Activated naive CD8-positive, alpha-beta T cell treated with anti-CD3 and anti-CD28 coated beads for 36 hours (primary cell): ENCODE results near the gene SCN7A. TPM values are rescaled to one million over a fixed set of nuclear protein-coding genes. Genes with fewer than 3 reads are reported as not detected.
"Not testable (repeated sequence)": the region's sequence is repeated elsewhere in the genome, so short reads cannot be mapped to it uniquely, and the experiment has no call there.

ENCODE experiments used
- DNase-seq: peaks from one replicate; pipeline ENCODE4 v3.0.0; 2021
- H3K27ac Mint-ChIP-seq: one replicate; pipeline ENCODE4 v1.8.0; 2022; ENCODE audit warnings: mild to moderate bottlenecking, moderate library complexity, mixed read lengths
- H3K27me3 Mint-ChIP-seq: one replicate; pipeline ENCODE4 v1.8.0; 2022; ENCODE audit warnings: mild to moderate bottlenecking, mixed read lengths
- H3K36me3 Mint-ChIP-seq: one replicate; pipeline ENCODE4 v1.8.0; 2021; ENCODE audit warnings: mild to moderate bottlenecking, mixed read lengths
- H3K4me1 Mint-ChIP-seq: one replicate; pipeline ENCODE4 v1.8.0; 2021; ENCODE audit warnings: mixed read lengths
- H3K4me3 Mint-ChIP-seq: one replicate; pipeline ENCODE4 v1.8.0; 2022; ENCODE audit warnings: mild to moderate bottlenecking, moderate library complexity, mixed read lengths
- H3K9me3 Mint-ChIP-seq: one replicate; pipeline ENCODE4 v1.8.0; 2022; ENCODE audit warnings: mixed read lengths
- total RNA-seq, 2 experiments: library from RNA; stranded (reverse); gene quantifications; one replicate each; pipeline ENCODE4 v1.2.3, GENCODE V29; 2021

The SCN7A gene
- total RNA-seq, 2 experiments from 2014 or later = not detected

DNA sequence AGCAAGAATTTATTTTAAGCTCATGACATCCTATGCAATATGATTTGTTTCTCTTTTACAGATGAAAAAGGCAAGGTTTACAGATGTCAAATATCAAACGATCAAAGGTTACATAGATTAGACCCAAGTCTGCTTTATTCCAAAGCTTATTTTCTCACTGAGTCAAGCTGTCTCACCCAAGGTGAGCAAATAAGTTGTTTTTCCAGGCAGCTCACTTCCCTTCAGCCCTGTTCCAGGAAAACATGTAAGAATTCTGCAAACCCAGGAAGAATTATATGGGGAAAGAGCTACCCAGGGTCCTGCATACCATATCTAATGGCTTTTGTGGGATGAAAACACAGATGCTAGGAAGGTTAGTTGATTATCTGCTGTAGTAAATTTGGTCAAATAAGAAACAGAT, 60.6 kb downstream of the SCN7A start:
- Mint-ChIP-seq H3K9me3 (no peaks in the 10 kb centered on the region), H3K27ac (no peak overlapping the region), H3K27me3 (no peaks in the 10 kb centered on the region), H3K4me3 (no peak overlapping the region), H3K4me1 (no peaks in the 10 kb centered on the region), H3K36me3 (no peaks in the 10 kb centered on the region)
- DNase-seq = no peak

GRCh38 chr2:166432331-166432730, 61.7 kb downstream of the SCN7A start:
- Mint-ChIP-seq H3K27ac (no peak overlapping the region), H3K4me3 (no peak overlapping the region), H3K27me3 (no peaks in the 10 kb centered on the region)

GRCh38 chr2:166424841-166425240, 69.2 kb downstream of the SCN7A start:
- H3K4me1 Mint-ChIP-seq = no peaks in the 10 kb centered on the region
- H3K9me3 Mint-ChIP-seq = no peaks in the 10 kb centered on the region
- no peak overlapping the region for H3K27ac Mint-ChIP-seq
- no peaks in the 10 kb centered on the region for H3K36me3 Mint-ChIP-seq
- H3K4me3 Mint-ChIP-seq = no peak overlapping the region
- H3K27me3 Mint-ChIP-seq = no peaks in the 10 kb centered on the region
- DNase-seq = no peak

More at GRCh38 chr2:166432331-166432730, 61.7 kb downstream of the SCN7A start:
- Mint-ChIP-seq H3K9me3 (no peaks in the 10 kb centered on the region), H3K36me3 (no peaks in the 10 kb centered on the region), H3K4me1 (no peaks in the 10 kb centered on the region)
- no peak for DNase-seq

DNA sequence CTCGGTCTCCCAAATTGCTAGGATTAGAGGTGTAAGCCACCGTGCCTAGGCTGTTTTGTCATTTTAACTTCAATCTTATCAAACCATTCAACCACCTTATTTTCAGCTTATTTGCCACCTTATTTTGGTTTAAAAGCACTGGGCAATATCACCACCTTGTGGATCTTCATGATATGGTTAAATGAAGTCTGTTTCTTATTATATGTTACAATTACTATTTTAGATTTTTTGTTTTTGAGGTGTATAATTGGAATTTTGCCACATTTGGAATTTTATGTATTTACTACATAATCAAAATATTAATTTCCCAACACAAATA, 74.5 kb downstream of the SCN7A start:
- H3K27me3 Mint-ChIP-seq = no peaks in the 10 kb centered on the region
- H3K36me3 Mint-ChIP-seq = no peaks in the 10 kb centered on the region
- H3K9me3 Mint-ChIP-seq = no peaks in the 10 kb centered on the region
- no peaks in the 10 kb centered on the region for H3K4me1 Mint-ChIP-seq
- DNase-seq = no peak
- H3K27ac Mint-ChIP-seq = no peak overlapping the region
- no peak overlapping the region for H3K4me3 Mint-ChIP-seq

- Mint-ChIP-seq H3K27ac (no peak overlapping the region), H3K36me3 (no peaks in the 10 kb centered on the region), H3K4me1 (no peaks in the 10 kb centered on the region), H3K27me3 (no peaks in the 10 kb centered on the region), H3K9me3 (no peaks in the 10 kb centered on the region), H3K4me3 (no peak overlapping the region)
- no peak for DNase-seq
Observed at GRCh38 chr2:166418853-166419615, 75.0 kb downstream of the SCN7A start.

GRCh38 chr2:166417669-166418068, 76.4 kb downstream of the SCN7A start:
- Mint-ChIP-seq H3K4me1 (no peaks in the 10 kb centered on the region), H3K4me3 (no peak overlapping the region), H3K9me3 (no peaks in the 10 kb centered on the region)

DNA sequence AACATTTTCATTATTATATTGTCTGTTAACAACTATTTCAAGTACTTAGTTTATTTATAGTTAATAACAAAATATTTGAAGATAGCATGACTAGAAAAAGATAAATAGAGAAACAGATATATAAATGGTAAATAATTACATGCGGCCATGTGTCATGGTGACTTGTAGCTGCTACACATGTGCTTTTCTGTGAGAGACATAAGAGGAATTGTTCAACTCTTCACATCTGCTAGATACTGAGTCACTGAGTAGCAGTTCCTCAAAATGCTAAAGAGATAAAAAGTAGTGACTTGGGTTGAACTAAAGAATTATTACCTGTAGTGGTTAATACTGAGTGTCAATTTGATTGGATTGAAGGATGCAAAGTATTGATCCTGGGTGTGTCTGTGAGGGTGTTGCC, 80.8 kb downstream of the SCN7A start:
- no peaks in the 10 kb centered on the region for H3K9me3 Mint-ChIP-seq
- H3K27ac Mint-ChIP-seq = no peak overlapping the region
- no peak overlapping the region for H3K4me3 Mint-ChIP-seq
- DNase-seq = no peak
- no peaks in the 10 kb centered on the region for H3K27me3 Mint-ChIP-seq
- H3K36me3 Mint-ChIP-seq = no peaks in the 10 kb centered on the region
- no peaks in the 10 kb centered on the region for H3K4me1 Mint-ChIP-seq

More at GRCh38 chr2:166417669-166418068, 76.4 kb downstream of the SCN7A start:
- no peak for DNase-seq
- H3K27ac Mint-ChIP-seq = no peak overlapping the region
- no peaks in the 10 kb centered on the region for H3K36me3 Mint-ChIP-seq
- H3K27me3 Mint-ChIP-seq = no peaks in the 10 kb centered on the region

DNA sequence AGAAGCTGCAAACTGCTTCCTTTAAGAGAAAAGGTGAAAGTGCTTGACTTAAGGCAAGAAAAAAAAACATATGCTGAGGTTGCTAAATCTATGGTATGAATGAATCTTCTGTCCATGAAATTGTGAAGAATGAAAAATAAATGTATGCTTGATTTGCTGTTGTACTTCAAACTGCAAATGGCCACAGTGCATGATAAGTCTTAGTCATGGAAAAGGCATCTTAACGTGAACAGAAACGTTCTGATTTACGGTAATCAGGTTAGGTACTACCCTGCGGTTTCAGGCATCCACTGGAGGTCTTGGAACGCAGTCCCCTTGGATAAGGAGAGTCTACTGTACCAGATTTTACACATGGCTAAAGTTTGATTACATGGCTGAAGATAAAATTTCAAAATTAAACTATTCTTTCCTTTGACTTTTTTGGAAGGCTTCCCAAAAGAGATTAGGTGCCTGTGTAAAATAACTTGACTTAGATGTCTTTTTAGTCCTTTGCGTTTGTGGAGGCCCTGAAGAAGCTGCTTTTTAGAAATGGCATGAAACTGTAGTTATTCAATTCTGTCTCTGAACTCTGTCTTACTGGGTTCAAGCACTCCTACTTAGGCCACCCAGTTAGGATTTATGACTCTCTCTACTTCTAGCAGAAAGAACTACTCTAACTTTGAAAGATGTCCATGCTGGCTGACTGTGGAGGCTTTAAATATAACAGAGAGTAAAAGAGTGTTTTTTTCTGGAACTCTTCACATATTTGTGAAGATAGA, 82.4 kb downstream of the SCN7A start:
- H3K36me3 Mint-ChIP-seq = no peaks in the 10 kb centered on the region
- no peaks in the 10 kb centered on the region for H3K4me1 Mint-ChIP-seq
- no peak overlapping the region for H3K4me3 Mint-ChIP-seq
- no peaks in the 10 kb centered on the region for H3K9me3 Mint-ChIP-seq
- no peak overlapping the region for H3K27ac Mint-ChIP-seq
- no peak for DNase-seq
- no peaks in the 10 kb centered on the region for H3K27me3 Mint-ChIP-seq

DNA sequence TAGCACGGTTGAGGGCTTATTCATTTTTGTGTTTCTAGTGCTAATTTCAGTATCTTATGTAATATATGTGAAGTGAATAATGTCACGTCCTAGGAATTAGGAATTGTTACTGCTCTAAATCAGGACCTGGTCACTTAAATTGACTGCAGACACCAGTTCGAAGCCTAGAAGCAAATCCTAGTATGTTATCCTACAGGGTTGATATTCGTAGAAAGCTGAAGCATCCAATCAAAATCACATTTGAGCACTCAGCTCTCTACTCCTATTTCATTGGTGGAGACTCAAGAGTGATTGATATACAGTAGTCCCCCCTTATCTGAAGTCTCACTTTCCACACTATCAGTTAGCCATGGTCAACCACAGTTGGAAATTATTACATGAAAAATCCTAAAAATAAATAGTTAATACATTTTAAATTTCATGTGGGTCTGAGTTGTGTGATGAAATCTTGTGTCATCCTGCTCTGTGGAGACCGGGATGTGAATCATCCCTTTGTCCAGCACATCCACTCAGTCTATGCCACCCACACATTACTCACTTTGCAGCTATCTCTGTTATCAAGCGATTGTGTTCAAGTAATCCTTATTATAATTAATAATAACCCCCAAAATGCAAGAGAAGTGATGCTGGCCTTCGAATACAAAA, 83.1 kb downstream of the SCN7A start:
- no peaks in the 10 kb centered on the region for H3K4me1 Mint-ChIP-seq
- no peaks in the 10 kb centered on the region for H3K36me3 Mint-ChIP-seq
- no peak for DNase-seq
- H3K27ac Mint-ChIP-seq = no peak overlapping the region
- no peaks in the 10 kb centered on the region for H3K9me3 Mint-ChIP-seq
- no peak overlapping the region for H3K4me3 Mint-ChIP-seq
- H3K27me3 Mint-ChIP-seq = no peaks in the 10 kb centered on the region

- not testable (repeated sequence) for DNase-seq, H3K27ac Mint-ChIP-seq, H3K4me1 Mint-ChIP-seq, H3K36me3 Mint-ChIP-seq, H3K4me3 Mint-ChIP-seq, H3K27me3 Mint-ChIP-seq, H3K9me3 Mint-ChIP-seq
Observed at GRCh38 chr2:166407746-166408145, 86.3 kb downstream of the SCN7A start.

DNA sequence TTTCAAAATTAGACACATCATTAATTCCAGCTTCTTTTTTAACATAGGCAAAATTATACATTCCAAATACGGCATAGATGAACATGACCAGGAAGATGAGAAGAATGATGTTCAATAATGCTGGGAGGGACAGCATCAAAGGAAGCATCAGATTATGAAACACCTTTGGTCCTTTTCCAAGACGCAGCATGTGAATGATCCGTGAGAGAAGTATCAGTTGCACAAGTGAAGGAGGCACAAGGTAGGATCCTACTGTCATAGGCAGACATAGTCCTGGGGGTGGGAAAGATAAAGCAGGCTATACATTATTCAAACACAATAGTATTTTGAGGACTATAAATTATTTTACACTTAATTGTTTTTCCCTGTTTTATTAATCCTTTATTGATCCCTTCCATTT, 87.7 kb downstream of the SCN7A start:
- no peak for DNase-seq
- Mint-ChIP-seq H3K4me1 (no peaks in the 10 kb centered on the region), H3K36me3 (no peaks in the 10 kb centered on the region), H3K27me3 (no peaks in the 10 kb centered on the region), H3K4me3 (no peak overlapping the region), H3K27ac (no peak overlapping the region), H3K9me3 (no peaks in the 10 kb centered on the region)

- DNase-seq = no peak
- Mint-ChIP-seq H3K4me1 (no peaks in the 10 kb centered on the region), H3K27ac (no peak overlapping the region), H3K36me3 (no peaks in the 10 kb centered on the region), H3K27me3 (no peaks in the 10 kb centered on the region), H3K4me3 (no peak overlapping the region), H3K9me3 (no peaks in the 10 kb centered on the region)
Observed at GRCh38 chr2:166405569-166405926, 88.5 kb downstream of the SCN7A start.

DNA sequence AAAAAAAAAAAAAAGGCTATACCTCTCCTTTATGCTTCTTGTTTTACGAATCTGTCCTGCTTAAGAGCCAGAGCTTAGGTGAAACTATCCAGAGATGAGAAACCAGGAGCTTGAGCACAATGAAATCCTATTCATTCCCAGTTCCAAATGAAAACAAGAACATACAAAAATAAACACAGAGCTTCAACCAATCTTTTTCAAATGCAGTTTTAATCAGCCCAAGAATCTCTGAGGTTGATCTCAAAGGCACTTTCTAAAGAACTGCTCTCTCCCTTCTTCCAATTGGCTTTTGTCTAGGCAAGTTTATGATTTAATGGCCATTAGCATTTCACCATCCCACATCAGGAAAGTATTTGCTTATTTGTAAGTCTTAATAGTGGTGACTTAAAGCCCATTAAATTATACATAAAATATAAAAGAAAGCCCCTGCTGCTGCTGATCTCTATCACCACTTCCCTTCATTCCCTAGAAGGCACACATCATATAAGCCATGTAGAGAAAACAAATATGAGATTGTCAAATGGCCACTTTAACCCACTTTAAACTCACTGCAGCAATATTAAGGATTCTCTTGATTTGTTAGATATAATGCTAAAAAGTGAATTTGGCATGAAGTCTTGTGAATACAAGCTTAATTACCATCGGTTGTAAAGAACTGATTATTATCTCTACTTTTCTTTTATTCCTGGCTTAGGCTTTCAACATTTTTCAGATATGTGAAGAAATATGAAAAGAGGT, 89.0 kb downstream of the SCN7A start:
- Mint-ChIP-seq H3K4me3 (no peak overlapping the region), H3K4me1 (no peaks in the 10 kb centered on the region), H3K27ac (no peak overlapping the region), H3K27me3 (no peaks in the 10 kb centered on the region), H3K9me3 (no peaks in the 10 kb centered on the region), H3K36me3 (no peaks in the 10 kb centered on the region)
- DNase-seq = no peak

- no peak overlapping the region for H3K4me3 Mint-ChIP-seq
- no peaks in the 10 kb centered on the region for H3K9me3 Mint-ChIP-seq
- peaks cover 4% of the 10 kb centered on the region for H3K27me3 Mint-ChIP-seq
- DNase-seq = no peak
- H3K4me1 Mint-ChIP-seq = no peaks in the 10 kb centered on the region
- no peak overlapping the region for H3K27ac Mint-ChIP-seq
- H3K36me3 Mint-ChIP-seq = no peaks in the 10 kb centered on the region
Observed at GRCh38 chr2:166394245-166394644, 99.8 kb downstream of the SCN7A start.

- Mint-ChIP-seq H3K36me3 (no peaks in the 10 kb centered on the region), H3K27me3 (peaks cover 4% of the 10 kb centered on the region)
Observed at GRCh38 chr2:166393008-166393407, 101.0 kb downstream of the SCN7A start.

More at GRCh38 chr2:166393008-166393407, 101.0 kb downstream of the SCN7A start:
- Mint-ChIP-seq H3K9me3 (no peaks in the 10 kb centered on the region), H3K4me1 (no peaks in the 10 kb centered on the region), H3K27ac (no peak overlapping the region), H3K4me3 (no peak overlapping the region)
- DNase-seq = no peak
